Gastroesophageal sphincter (tissue), 4 donors: ENCODE measurements around the gene SLC25A48. TPM values are rescaled to one million over a fixed set of nuclear protein-coding genes. Genes with fewer than 3 reads are reported as not detected.

ENCODE experiments used
- ATAC-seq: fragments of 150-250 bp; one replicate; pipeline ENCODE4 v1.9.1; 2016; ENCODE audit warnings: mild to moderate bottlenecking, moderate library complexity
- H3K27ac ChIP-seq, 4 donors: fragments of 200-600 bp; sonication (generic) in 3 of 4; 1 replicate in 3 of 4; 2 replicates in 1 of 4; pipeline ENCODE4 v1.5.1; 2016 to 2019
- H3K27me3 ChIP-seq: fragments of 200-600 bp; sonication (generic); one replicate; pipeline ENCODE4 v1.5.1; 2019
- H3K36me3 ChIP-seq, 2 donors: fragments of 200-600 bp; sonication (generic); one replicate each; pipeline ENCODE4 v1.5.1; 2019; ENCODE audit warnings: control low read depth in 1 of 2
- H3K4me1 ChIP-seq, 3 donors: fragments of 200-600 bp; sonication (generic); 1 replicate in 2 of 3; 2 replicates in 1 of 3; pipeline ENCODE4 v1.5.1; 2016 to 2019; ENCODE audit warnings: control low read depth in 2 of 3
- H3K4me3 ChIP-seq, 2 donors: fragments of 200-600 bp; sonication (generic); one replicate each; pipeline ENCODE4 v1.5.1; 2019; ENCODE audit warnings: mild to moderate bottlenecking in 1 of 2, moderate library complexity in 1 of 2
- H3K9me3 ChIP-seq, 3 donors: fragments of 200-600 bp; sonication (generic); one replicate each; pipeline ENCODE4 v1.5.1; 2017 to 2019; ENCODE audit warnings: control low read depth in 2 of 3
- EP300 ChIP-seq: sonication (generic); formaldehyde crosslinking; IDR thresholded peaks from one replicate; pipeline ENCODE4 v1.6.1; 2017; ENCODE audit warnings: antibody characterized with exemption, mild to moderate bottlenecking
- POLR2A ChIP-seq, 2 donors: fragments of 450-650 bp; IDR thresholded peaks; one replicate each; pipeline ENCODE4 v1.6.1; 2017; ENCODE audit warnings: antibody characterized with exemption in 2 of 2, mild to moderate bottlenecking in 2 of 2, moderate library complexity in 1 of 2
- POLR2AphosphoS5 ChIP-seq: sonication (generic); formaldehyde crosslinking; IDR thresholded peaks from one replicate; pipeline ENCODE4 v1.6.1; 2017; ENCODE audit warnings: antibody characterized with exemption
- WGBS, 2 donors: methylation state at CpG; one replicate each; pipeline ENCODE4 v1.1.5; 2018; ENCODE audit warnings: low coverage in 1 of 2; 5-methylcytosine and 5-hydroxymethylcytosine counted together
- total RNA-seq, 4 donors: library from RNA; depleted of rRNA; stranded (reverse); fragments of >200 nt; gene quantifications; one replicate each; pipeline ENCODE4 v1.1.0, GENCODE V29; 2016
- TF ChIP-seq, protein P1 (sequence below), 4 experiments: fragments of 200-600 bp in 2 of 4; fragments of 450-650 bp in 2 of 4; sonication (generic) in 1 of 4; IDR thresholded peaks; one replicate each; pipeline ENCODE4 v1.5.1; 2017 to 2019; ENCODE audit warnings: antibody characterized with exemption in 4 of 4, mild to moderate bottlenecking in 2 of 4, moderate library complexity in 2 of 4

The SLC25A48 gene
- total RNA-seq, 4 donors from 2014 or later = 0.27 TPM; not detected in 3

DNA sequence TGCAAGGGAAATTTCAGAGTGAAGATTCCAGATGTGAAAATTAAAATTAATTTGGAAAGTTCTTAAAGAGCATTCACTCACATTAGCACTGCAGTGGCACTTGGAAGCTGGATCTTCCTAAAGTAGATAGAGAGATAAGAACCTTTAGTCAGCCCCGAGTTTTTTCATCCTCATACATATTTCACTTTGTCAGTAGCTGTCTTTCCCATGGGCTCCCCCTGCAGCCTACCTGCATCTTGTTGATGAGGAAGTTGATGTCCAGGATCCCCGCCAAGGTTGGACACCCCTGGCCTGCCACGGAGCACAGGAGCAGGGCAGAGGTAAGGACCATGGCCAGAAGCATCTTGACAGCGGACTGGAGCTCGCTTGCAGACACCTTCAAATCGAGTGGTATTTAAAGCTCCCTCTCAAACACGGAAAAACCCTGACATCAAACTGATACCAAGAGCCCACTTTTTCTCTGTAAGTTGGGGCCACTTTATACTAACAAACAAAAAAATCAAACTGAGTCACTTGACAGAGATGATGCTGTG, 61.1 kb downstream of the SLC25A48 start, which contains the start of gene IL9:
Gene IL9, minus strand, starts transcription at position 368 of the 533 bp plus-strand sequence. Its CDS starts 25 bp downstream, at position 343.
- Histone ChIP-seq H3K36me3 (no peaks in the 10 kb centered on the region), H3K4me3 (no peak within 1 kb of the TSS), H3K27ac (no peak within 1 kb of the TSS), H3K4me1 (peaks cover 0 to 19% (median 0%) of the 10 kb centered on the region in 3 donors), H3K9me3 (no peaks in the 10 kb centered on the region), H3K27me3 (peaks cover 9% of the 10 kb centered on the region)
- ATAC-seq = no peak
- 47 to 70% methylated on average over 2 to 6 of the region's 7 CpGs for WGBS, 2 donors
- TF ChIP-seq, protein P1, sequence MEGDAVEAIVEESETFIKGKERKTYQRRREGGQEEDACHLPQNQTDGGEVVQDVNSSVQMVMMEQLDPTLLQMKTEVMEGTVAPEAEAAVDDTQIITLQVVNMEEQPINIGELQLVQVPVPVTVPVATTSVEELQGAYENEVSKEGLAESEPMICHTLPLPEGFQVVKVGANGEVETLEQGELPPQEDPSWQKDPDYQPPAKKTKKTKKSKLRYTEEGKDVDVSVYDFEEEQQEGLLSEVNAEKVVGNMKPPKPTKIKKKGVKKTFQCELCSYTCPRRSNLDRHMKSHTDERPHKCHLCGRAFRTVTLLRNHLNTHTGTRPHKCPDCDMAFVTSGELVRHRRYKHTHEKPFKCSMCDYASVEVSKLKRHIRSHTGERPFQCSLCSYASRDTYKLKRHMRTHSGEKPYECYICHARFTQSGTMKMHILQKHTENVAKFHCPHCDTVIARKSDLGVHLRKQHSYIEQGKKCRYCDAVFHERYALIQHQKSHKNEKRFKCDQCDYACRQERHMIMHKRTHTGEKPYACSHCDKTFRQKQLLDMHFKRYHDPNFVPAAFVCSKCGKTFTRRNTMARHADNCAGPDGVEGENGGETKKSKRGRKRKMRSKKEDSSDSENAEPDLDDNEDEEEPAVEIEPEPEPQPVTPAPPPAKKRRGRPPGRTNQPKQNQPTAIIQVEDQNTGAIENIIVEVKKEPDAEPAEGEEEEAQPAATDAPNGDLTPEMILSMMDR (IDR thresholded peaks at IDR 0.05) = no peak
- TF ChIP-seq POLR2AphosphoS5 = no peak
- TF ChIP-seq EP300 = no peak
- no peak for TF ChIP-seq POLR2A (IDR thresholded peaks at IDR 0.05)

DNA sequence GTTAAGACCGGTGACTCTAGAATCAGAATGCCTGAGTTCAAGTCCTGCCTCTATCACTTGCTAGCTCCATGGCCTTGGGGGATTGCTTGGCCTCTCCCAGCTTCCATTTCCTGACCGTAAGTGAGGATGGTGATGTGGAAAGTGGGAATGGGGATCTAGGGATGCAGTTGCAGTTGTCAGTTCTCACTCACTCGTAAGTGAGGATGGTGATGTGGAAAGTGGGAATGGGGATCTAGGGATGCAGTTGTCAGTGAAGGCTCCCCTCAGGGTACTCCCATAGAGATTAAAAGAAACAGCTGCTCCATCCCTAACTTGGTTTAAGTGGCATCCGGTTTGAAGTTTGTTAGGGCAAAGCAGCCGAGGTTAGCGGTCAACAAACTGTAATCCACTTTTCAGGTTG, 64.2 kb downstream of the SLC25A48 start:
- Histone ChIP-seq H3K27ac (no peak overlapping the region), H3K4me3 (no peak overlapping the region), H3K36me3 (no peaks in the 10 kb centered on the region), H3K4me1 (no peaks in the 10 kb centered on the region), H3K27me3 (peaks cover 9% of the 10 kb centered on the region), H3K9me3 (no peaks in the 10 kb centered on the region)
- no peak for ATAC-seq
- no peak for TF ChIP-seq POLR2A (IDR thresholded peaks at IDR 0.05)
- no peak for TF ChIP-seq EP300
- TF ChIP-seq POLR2AphosphoS5 = no peak
- TF ChIP-seq, protein P1 (IDR thresholded peaks at IDR 0.05) = no peak
- 85 to 87% methylated on average over 3 to 5 of the region's 6 CpGs for WGBS, 2 donors

DNA sequence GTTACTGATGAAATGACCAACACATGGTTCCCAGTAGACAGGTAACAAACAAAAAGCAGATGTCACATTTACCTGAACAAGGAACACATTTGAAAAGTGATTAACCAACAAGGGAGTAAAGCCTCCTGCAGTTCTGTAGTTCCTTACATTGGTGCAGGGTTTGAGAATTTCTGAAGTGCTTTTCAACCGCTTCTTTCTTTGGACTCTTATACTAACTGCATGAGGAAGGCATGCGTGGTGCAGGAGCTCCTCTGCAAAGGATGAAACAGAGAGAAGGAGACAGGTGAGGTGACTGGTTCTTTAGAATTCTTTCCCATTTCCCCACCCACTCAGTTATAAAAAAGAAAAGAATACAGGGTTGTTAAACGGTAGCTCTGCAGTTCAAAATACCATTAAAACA, 65.8 kb downstream of the SLC25A48 start:
- Histone ChIP-seq H3K9me3 (no peaks in the 10 kb centered on the region), H3K27ac (no peak overlapping the region), H3K36me3 (no peaks in the 10 kb centered on the region), H3K27me3 (peaks cover 9% of the 10 kb centered on the region), H3K4me3 (no peak overlapping the region), H3K4me1 (no peaks in the 10 kb centered on the region)
- TF ChIP-seq, protein P1 (IDR thresholded peaks at IDR 0.05) = no peak
- no peak for TF ChIP-seq EP300
- TF ChIP-seq POLR2A (IDR thresholded peaks at IDR 0.05) = no peak
- TF ChIP-seq POLR2AphosphoS5 = no peak
- no peak for ATAC-seq
- WGBS, 2 donors = 82 to 83% methylated on average over 3 of the region's 3 CpGs

DNA sequence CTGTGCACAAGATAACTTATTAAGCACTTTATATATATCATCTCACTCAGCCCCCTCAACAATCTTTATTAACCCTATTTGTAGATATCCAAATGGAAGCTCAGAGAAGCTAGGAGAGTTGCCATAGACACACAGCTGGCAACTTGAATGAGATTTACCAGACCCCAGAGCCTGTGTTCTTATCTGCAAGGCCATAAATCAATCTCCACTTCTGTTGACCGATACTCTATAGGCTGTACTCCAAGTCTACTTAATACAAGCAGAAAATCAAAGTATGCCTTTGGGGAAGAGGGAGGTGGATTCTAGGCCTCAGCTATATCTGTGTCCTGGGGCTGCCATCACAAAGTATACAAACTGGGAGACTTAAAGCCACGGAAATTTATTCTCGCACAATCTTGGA, 67.2 kb downstream of the SLC25A48 start:
- no peak overlapping the region for H3K4me3 ChIP-seq
- no peaks in the 10 kb centered on the region for H3K36me3 ChIP-seq
- peaks cover 9% of the 10 kb centered on the region for H3K27me3 ChIP-seq
- WGBS, 2 donors = 0 to 11% methylated on average over 1 to 3 of the region's 3 CpGs
- no peaks in the 10 kb centered on the region for H3K4me1 ChIP-seq
- no peak for TF ChIP-seq POLR2A (IDR thresholded peaks at IDR 0.05)
- no peak for TF ChIP-seq EP300
- TF ChIP-seq, protein P1 (IDR thresholded peaks at IDR 0.05) = no peak
- no peak for TF ChIP-seq POLR2AphosphoS5
- H3K27ac ChIP-seq = no peak overlapping the region
- H3K9me3 ChIP-seq = no peaks in the 10 kb centered on the region
- no peak for ATAC-seq

DNA sequence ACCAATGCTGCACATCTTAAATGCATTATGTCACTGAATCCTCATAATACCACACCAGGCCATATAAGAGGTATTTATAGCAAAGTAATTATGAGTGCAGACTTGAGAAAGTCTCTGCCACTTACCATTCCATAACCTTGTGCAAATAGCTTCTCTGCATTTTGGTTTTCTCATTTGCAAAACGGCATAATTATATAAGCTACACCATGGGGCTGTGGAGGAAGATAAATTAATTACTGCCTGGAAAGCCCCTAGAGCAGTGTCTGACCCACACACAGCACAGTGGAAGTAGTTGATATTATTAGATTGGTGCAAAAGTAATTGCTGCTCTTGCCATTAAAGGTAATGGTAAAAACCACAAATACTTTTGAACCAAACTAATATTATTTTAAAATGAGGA, 70.7 kb downstream of the SLC25A48 start:
- no peak for ATAC-seq
- H3K27me3 ChIP-seq = peaks cover 28% of the 10 kb centered on the region
- H3K36me3 ChIP-seq = no peaks in the 10 kb centered on the region
- H3K4me1 ChIP-seq = no peaks in the 10 kb centered on the region
- no peak overlapping the region for H3K4me3 ChIP-seq
- H3K27ac ChIP-seq = no peak overlapping the region
- WGBS, 2 donors = 43 to 67% methylated on average over 1 of the region's 1 CpG
- no peaks in the 10 kb centered on the region for H3K9me3 ChIP-seq
- TF ChIP-seq, protein P1 (IDR thresholded peaks at IDR 0.05) = no peak
- TF ChIP-seq EP300 = no peak
- no peak for TF ChIP-seq POLR2AphosphoS5
- TF ChIP-seq POLR2A (IDR thresholded peaks at IDR 0.05) = no peak
